Bronchial epithelial cell (primary cell): Measurements from ENCODE around the gene UVRAG. TPM values are rescaled to one million over a fixed set of nuclear protein-coding genes. Genes with fewer than 3 reads are reported as not detected.

Experiments used
- DNase-seq: peaks from one replicate; pipeline ENCODE4 v3.0.0-alpha.2; 2010; ENCODE audit warnings: low read depth
- FAIRE-seq: peaks from 2 replicates; lab custom pipeline; 2011; peaks lifted over from hg19 to GRCh38; lab: Jason Lieb, UNC
- H3K27me3 ChIP-seq: 2 replicates; pipeline ENCODE4 v1.5.1; 2011; ENCODE audit warnings: low read length; ENCODE audit not compliant: control insufficient read depth, insufficient read depth
- H3K36me3 ChIP-seq: 2 replicates; pipeline ENCODE4 v1.5.1; 2011; ENCODE audit warnings: low read length; ENCODE audit not compliant: control insufficient read depth, insufficient read depth
- H3K4me3 ChIP-seq: 2 replicates; pipeline ENCODE4 v1.5.1; 2011; ENCODE audit warnings: mild to moderate bottlenecking, low read depth, low read length, control low read depth
- CTCF ChIP-seq: IDR thresholded peaks from 2 replicates; pipeline ENCODE4 v1.5.1; 2011; ENCODE audit warnings: mild to moderate bottlenecking, moderate library complexity, low read length, control low read depth, inconsistent platforms; ENCODE audit not compliant: insufficient read depth, severe bottlenecking
- total RNA-seq: library from RNA; depleted of rRNA; stranded (reverse); fragments of >200 nt; gene quantifications from 2 replicates; pipeline ENCODE4 v1.2.1, GENCODE V29; 2014

Gene UVRAG
- total RNA-seq, 1 donor from 2014 or later = 11.1 TPM

GRCh38 chr11:75946531-75947530, 131.8 kb downstream of the UVRAG start:
- no peak for TF ChIP-seq CTCF
- DNase-seq (peak; percentile 23), FAIRE-seq (no peak)
- H3K36me3 ChIP-seq = no peaks in the 10 kb centered on the region
- no peaks in the 10 kb centered on the region for H3K27me3 ChIP-seq
- no peak overlapping the region for H3K4me3 ChIP-seq

GRCh38 chr11:75949023-75949672, 134.1 kb downstream of the UVRAG start:
- DNase-seq (no peak), FAIRE-seq (no peak)
- Histone ChIP-seq H3K4me3 (no peak overlapping the region), H3K36me3 (no peaks in the 10 kb centered on the region), H3K27me3 (no peaks in the 10 kb centered on the region)
- no peak for TF ChIP-seq CTCF

GRCh38 chr11:75950141-75950540, 135.1 kb downstream of the UVRAG start:
- no peak overlapping the region for H3K4me3 ChIP-seq
- FAIRE-seq = no peak

GRCh38 chr11:75954039-75954438, 139.0 kb downstream of the UVRAG start:
- H3K27me3 ChIP-seq = no peaks in the 10 kb centered on the region
- H3K4me3 ChIP-seq = no peak overlapping the region
- no peak for DNase-seq
- H3K36me3 ChIP-seq = no peaks in the 10 kb centered on the region
- no peak for FAIRE-seq
- TF ChIP-seq CTCF = no peak

More at GRCh38 chr11:75950141-75950540, 135.1 kb downstream of the UVRAG start:
- DNase-seq = no peak
- no peak for TF ChIP-seq CTCF
- no peaks in the 10 kb centered on the region for H3K36me3 ChIP-seq
- H3K27me3 ChIP-seq = no peaks in the 10 kb centered on the region

GRCh38 chr11:75955443-75955842, 140.4 kb downstream of the UVRAG start:
- Histone ChIP-seq H3K27me3 (no peaks in the 10 kb centered on the region), H3K36me3 (no peaks in the 10 kb centered on the region), H3K4me3 (no peak overlapping the region)
- TF ChIP-seq CTCF = no peak
- DNase-seq (no peak), FAIRE-seq (no peak)
